ENCODE measurements around the gene LILRA2.

- no peak for TF ChIP-seq CTCF (IDR thresholded peaks at IDR 0.05)
- no peak for TF ChIP-seq POLR2A (IDR thresholded peaks at IDR 0.05)
Measured at GRCh38 chr19:54609356-54609791, 35.8 kb downstream of the LILRA2 start.
